HEK293T (cell line): ENCODE results near the gene PAQR7.

Experiments used
- ARNT ChIP-seq: fragments of 450-650 bp; IDR thresholded peaks from 2 replicates; pipeline ENCODE4 v1.6.1; 2017; ENCODE audit warnings: mild to moderate bottlenecking
- CTBP1 ChIP-seq: fragments of 450-650 bp; IDR thresholded peaks from 2 replicates; pipeline ENCODE4 v1.6.1; 2016; ENCODE audit warnings: borderline replicate concordance
- ELF4 ChIP-seq: fragments of 450-650 bp; IDR thresholded peaks from 2 replicates; pipeline ENCODE4 v1.6.1; 2017; ENCODE audit warnings: antibody characterized with exemption
- FOXA1 ChIP-seq: fragments of 450-650 bp; IDR thresholded peaks from 2 replicates; pipeline ENCODE4 v1.6.1; 2016; ENCODE audit warnings: mild to moderate bottlenecking
- FOXM1 ChIP-seq: fragments of 450-650 bp; IDR thresholded peaks from 2 replicates; pipeline ENCODE4 v1.6.1; 2017; ENCODE audit warnings: mild to moderate bottlenecking, borderline replicate concordance
- HDGF ChIP-seq: fragments of 450-650 bp; IDR thresholded peaks from 2 replicates; pipeline ENCODE4 v1.6.1; 2017; ENCODE audit warnings: antibody characterized with exemption, borderline replicate concordance
- LEF1 ChIP-seq: fragments of 450-650 bp; IDR thresholded peaks from 2 replicates; pipeline ENCODE4 v1.6.1; 2017; ENCODE audit warnings: mild to moderate bottlenecking, borderline replicate concordance
- NFRKB ChIP-seq: fragments of 450-650 bp; IDR thresholded peaks from 2 replicates; pipeline ENCODE4 v1.6.1; 2016; ENCODE audit warnings: mild to moderate bottlenecking, moderate library complexity
- PKNOX1 ChIP-seq: fragments of 450-650 bp; IDR thresholded peaks from 2 replicates; pipeline ENCODE4 v1.6.1; 2016
- SP1 ChIP-seq: fragments of 450-650 bp; IDR thresholded peaks from 2 replicates; pipeline ENCODE4 v1.6.1; 2017
- SUZ12 ChIP-seq: fragments of 450-650 bp; IDR thresholded peaks from 2 replicates; pipeline ENCODE4 v1.6.1; 2016; ENCODE audit warnings: mild to moderate bottlenecking
- TARDBP ChIP-seq: fragments of 450-650 bp; IDR thresholded peaks from 2 replicates; pipeline ENCODE4 v1.6.1; 2016
- ZNF384 ChIP-seq: fragments of 450-650 bp; IDR thresholded peaks from 2 replicates; pipeline ENCODE4 v1.6.1; 2016

DNA sequence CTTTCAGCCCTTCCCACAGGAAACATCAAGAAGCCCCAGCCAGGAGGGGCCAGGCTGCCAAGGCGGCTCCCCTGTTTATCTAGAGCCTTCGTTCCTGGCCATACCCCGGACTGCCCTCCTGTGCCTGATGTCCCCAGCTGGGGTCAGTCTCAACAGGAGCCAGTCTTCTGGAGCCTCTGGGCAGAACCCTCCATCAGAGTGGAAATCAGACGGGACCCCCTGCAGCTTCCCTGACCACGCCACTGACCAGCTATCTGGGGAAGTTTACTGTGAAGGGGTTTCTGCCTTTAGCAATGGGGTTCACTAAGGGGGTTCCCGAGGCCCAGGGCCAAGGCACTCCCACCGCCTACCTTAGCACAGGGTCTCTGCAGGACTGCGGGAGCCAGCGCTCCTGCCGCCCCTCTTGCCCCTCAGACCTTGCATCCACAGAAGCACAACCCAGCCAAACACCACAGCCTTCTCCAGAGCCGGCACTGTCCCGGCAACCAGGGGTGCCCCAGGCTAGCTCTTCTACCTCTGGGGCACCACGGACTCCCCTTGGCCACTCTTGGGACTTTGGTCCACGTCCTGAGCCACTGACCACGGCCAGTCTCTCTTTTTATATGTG lies 59.3 kb downstream of the PAQR7 start:
- TF ChIP-seq TARDBP (no peak), ARNT (no peak), SUZ12 (no peak), SP1 (no peak), PKNOX1 (no peak), NFRKB (no peak), FOXM1 (no peak), ZNF384 (no peak), ELF4 (no peak), HDGF (no peak), LEF1 (no peak), FOXA1 (no peak), CTBP1 (no peak)
